ENCODE measurements around the gene C1orf141. TPM values are rescaled to one million over a fixed set of nuclear protein-coding genes. Genes with fewer than 3 reads are reported as not detected.

C1orf141 gene
- polyA plus RNA-seq, 1 donor (not counting 4 experiments of a cell fraction or from before 2014, with no cell fraction given) = not detected

GRCh38 chr1:67166196-67166595, 31.4 kb upstream of the C1orf141 start, which contains the start of gene IL23R:
IL23R (plus strand) TSS chr1:67166454; CDS start chr1:67168121, 1,667 bp downstream.
- no peaks in the 10 kb centered on the region for H3K27me3 ChIP-seq (ENCODE audit: control insufficient read depth, extremely low read depth, insufficient read depth, low read length)
- no peaks in the 10 kb centered on the region for H3K79me2 ChIP-seq (ENCODE audit: control insufficient read depth, insufficient read depth, low read length)
- DNase-seq (ENCODE audit: low read depth, low spot score) (no peak), FAIRE-seq (no peak)
- no peaks in the 10 kb centered on the region for H3K36me3 ChIP-seq (ENCODE audit: control insufficient read depth in 2 of 2, extremely low read depth in 1 of 2, insufficient read depth in 2 of 2, low read length in 2 of 2)
- no peak within 1 kb of the TSS for H3K27ac ChIP-seq (ENCODE audit: control insufficient read depth, insufficient read depth, low read length)
- no peaks in the 10 kb centered on the region for H3K9me1 ChIP-seq (ENCODE audit: control insufficient read depth, extremely low read depth, insufficient read depth, low read length)
- no peaks in the 10 kb centered on the region for H3K9me3 ChIP-seq (ENCODE audit: control insufficient read depth, low read depth, low read length)
- dilution Hi-C loops (cut with MboI; ENCODE audit: extremely low pct_ligation_motif_present, low sequenced_read_pairs) = no loop called here
- TF ChIP-seq EZH2 (IDR thresholded peaks at IDR 0.05; ENCODE audit: low read length) = no peak
- TF ChIP-seq CTCF (optimal IDR thresholded peaks at IDR 0.05 in 1 of 3, IDR thresholded peaks at IDR 0.05 in 1 of 3, conservative IDR thresholded peaks at IDR 0.05 in 1 of 3; ENCODE audit: extremely low read depth in 1 of 3, insufficient read depth in 2 of 3, low read length in 3 of 3) = no peak
- no peak within 1 kb of the TSS for H2AFZ ChIP-seq (ENCODE audit: control insufficient read depth, low read length)
- H4K20me1 ChIP-seq (ENCODE audit: control insufficient read depth, extremely low read depth, insufficient read depth, low read length) = no peaks in the 10 kb centered on the region
- H3K4me3 ChIP-seq (ENCODE audit: control insufficient read depth in 2 of 3, extremely low read depth in 1 of 3, insufficient read depth in 2 of 3, low read depth in 1 of 3, low read length in 3 of 3) = no peak within 1 kb of the TSS
- H3K9ac ChIP-seq (ENCODE audit: control insufficient read depth, extremely low read depth, insufficient read depth, low read length) = no peak within 1 kb of the TSS
- peaks cover 7% of the 10 kb centered on the region for H3K4me1 ChIP-seq (ENCODE audit: control insufficient read depth, extremely low read depth, insufficient read depth, low read length)
- H3K4me2 ChIP-seq (ENCODE audit: control insufficient read depth, extremely low read depth, insufficient read depth, low read depth, low read length) = no peak within 1 kb of the TSS

GRCh38 chr1:67165468-67166041, 30.8 kb upstream of the C1orf141 start:
- H3K79me2 ChIP-seq (ENCODE audit: control insufficient read depth, insufficient read depth, low read length) = no peaks in the 10 kb centered on the region
- H3K36me3 ChIP-seq (ENCODE audit: control insufficient read depth in 2 of 2, extremely low read depth in 1 of 2, insufficient read depth in 2 of 2, low read length in 2 of 2) = no peaks in the 10 kb centered on the region
- H3K27ac ChIP-seq (ENCODE audit: control insufficient read depth, insufficient read depth, low read length) = no peak overlapping the region
- no peak overlapping the region for H2AFZ ChIP-seq (ENCODE audit: control insufficient read depth, low read length)
- H3K9ac ChIP-seq (ENCODE audit: control insufficient read depth, extremely low read depth, insufficient read depth, low read length) = no peak overlapping the region
- H4K20me1 ChIP-seq (ENCODE audit: control insufficient read depth, extremely low read depth, insufficient read depth, low read length) = no peaks in the 10 kb centered on the region
- H3K4me2 ChIP-seq (ENCODE audit: control insufficient read depth, extremely low read depth, insufficient read depth, low read depth, low read length) = no peak overlapping the region
- TF ChIP-seq CTCF (optimal IDR thresholded peaks at IDR 0.05 in 1 of 3, IDR thresholded peaks at IDR 0.05 in 1 of 3, conservative IDR thresholded peaks at IDR 0.05 in 1 of 3; ENCODE audit: extremely low read depth in 1 of 3, insufficient read depth in 2 of 3, low read length in 3 of 3) = no peak
- no peak for TF ChIP-seq EZH2 (IDR thresholded peaks at IDR 0.05; ENCODE audit: low read length)
- H3K4me1 ChIP-seq (ENCODE audit: control insufficient read depth, extremely low read depth, insufficient read depth, low read length) = peaks cover 7% of the 10 kb centered on the region
- no peaks in the 10 kb centered on the region for H3K9me3 ChIP-seq (ENCODE audit: control insufficient read depth, low read depth, low read length)
- peak; percentile 5 for FAIRE-seq
- H3K9me1 ChIP-seq (ENCODE audit: control insufficient read depth, extremely low read depth, insufficient read depth, low read length) = no peaks in the 10 kb centered on the region
- H3K27me3 ChIP-seq (ENCODE audit: control insufficient read depth, extremely low read depth, insufficient read depth, low read length) = no peaks in the 10 kb centered on the region
- no peak for DNase-seq (ENCODE audit: low read depth, low spot score)
- H3K4me3 ChIP-seq (ENCODE audit: control insufficient read depth in 2 of 3, extremely low read depth in 1 of 3, insufficient read depth in 2 of 3, low read depth in 1 of 3, low read length in 3 of 3) = no peak overlapping the region
- dilution Hi-C loops (cut with MboI; ENCODE audit: extremely low pct_ligation_motif_present, low sequenced_read_pairs) = no loop called here
